ENCODE measurements around the gene PARP14. TPM values are rescaled to one million over a fixed set of nuclear protein-coding genes. Genes with fewer than 3 reads are reported as not detected.

The PARP14 gene
- total RNA-seq, 1 experiment from 2014 or later: 33.3 TPM

DNA sequence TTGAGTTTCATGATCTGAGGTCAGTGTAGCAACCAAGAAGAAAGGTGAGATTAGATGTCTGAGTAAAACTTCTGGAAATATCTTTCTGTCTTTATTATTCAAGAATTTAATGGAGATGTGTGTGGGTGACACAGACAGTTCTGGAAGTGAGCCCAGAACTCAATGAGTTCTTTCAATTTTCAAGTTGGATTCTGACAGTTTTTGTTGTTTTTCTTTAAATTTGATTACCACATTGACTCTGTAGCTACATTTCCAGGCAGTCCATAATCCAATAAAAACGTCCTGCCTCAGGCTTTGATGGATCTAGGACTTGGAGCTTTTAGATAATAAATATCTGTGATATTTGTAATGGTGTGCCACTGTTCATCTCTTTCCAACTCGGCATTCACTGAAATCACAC lies 3.9 kb upstream of the PARP14 start:
- BruUV-seq (replicated peaks): no TSS peak
- H3F3A ChIP-seq (ENCODE audit: insufficient read depth, low read depth): peaks cover 14% of the 10 kb centered on the region; the same call in 1 of the 2 replicates
- TF ChIP-seq, protein P1, sequence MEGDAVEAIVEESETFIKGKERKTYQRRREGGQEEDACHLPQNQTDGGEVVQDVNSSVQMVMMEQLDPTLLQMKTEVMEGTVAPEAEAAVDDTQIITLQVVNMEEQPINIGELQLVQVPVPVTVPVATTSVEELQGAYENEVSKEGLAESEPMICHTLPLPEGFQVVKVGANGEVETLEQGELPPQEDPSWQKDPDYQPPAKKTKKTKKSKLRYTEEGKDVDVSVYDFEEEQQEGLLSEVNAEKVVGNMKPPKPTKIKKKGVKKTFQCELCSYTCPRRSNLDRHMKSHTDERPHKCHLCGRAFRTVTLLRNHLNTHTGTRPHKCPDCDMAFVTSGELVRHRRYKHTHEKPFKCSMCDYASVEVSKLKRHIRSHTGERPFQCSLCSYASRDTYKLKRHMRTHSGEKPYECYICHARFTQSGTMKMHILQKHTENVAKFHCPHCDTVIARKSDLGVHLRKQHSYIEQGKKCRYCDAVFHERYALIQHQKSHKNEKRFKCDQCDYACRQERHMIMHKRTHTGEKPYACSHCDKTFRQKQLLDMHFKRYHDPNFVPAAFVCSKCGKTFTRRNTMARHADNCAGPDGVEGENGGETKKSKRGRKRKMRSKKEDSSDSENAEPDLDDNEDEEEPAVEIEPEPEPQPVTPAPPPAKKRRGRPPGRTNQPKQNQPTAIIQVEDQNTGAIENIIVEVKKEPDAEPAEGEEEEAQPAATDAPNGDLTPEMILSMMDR (conservative IDR thresholded peaks at IDR 0.05): no peak
- TF ChIP-seq EZH2 (IDR thresholded peaks at IDR 0.05; ENCODE audit: low read depth): no peak
- 0 out of 2 replicates have a peak, but pooled peaks cover 6% of the 10 kb centered on the region for H3K9me3 ChIP-seq (ENCODE audit: insufficient read depth, low read depth)
- no peaks in the 10 kb centered on the region for H4K20me1 ChIP-seq (ENCODE audit: insufficient read depth)
- no peak for DNase-seq
- no peak overlapping the region for H3K4me2 ChIP-seq
- no peaks in the 10 kb centered on the region for H3K9me2 ChIP-seq (ENCODE audit: insufficient read depth)
- no peak overlapping the region for H3K27ac ChIP-seq
- peaks cover 19% of the 10 kb centered on the region for H3K4me1 ChIP-seq (replicated peaks; ENCODE audit: insufficient read depth)
- POLR2A ChIA-PET (ENCODE audit: unreplicated experiment): interaction anchor here (0.7 kb wide), 1 partner anchor 355 kb away, joined by 5 read pairs; no protein-coding TSS in a partner anchor
- intact Hi-C loops (cut with micrococcal nuclease; ENCODE audit: unreplicated experiment): no loop called here
- no peak overlapping the region for H2AFZ ChIP-seq
- CTCF ChIA-PET: no interaction called here
- no peaks in the 10 kb centered on the region for H3K79me2 ChIP-seq (ENCODE audit: low read depth)
- no peak overlapping the region for H3K4me3 ChIP-seq
- H3K36me3 ChIP-seq (ENCODE audit: low read depth): no peaks in the 10 kb centered on the region
- no peaks in the 10 kb centered on the region for H3K27me3 ChIP-seq (ENCODE audit: insufficient read depth, low read depth)

DNA sequence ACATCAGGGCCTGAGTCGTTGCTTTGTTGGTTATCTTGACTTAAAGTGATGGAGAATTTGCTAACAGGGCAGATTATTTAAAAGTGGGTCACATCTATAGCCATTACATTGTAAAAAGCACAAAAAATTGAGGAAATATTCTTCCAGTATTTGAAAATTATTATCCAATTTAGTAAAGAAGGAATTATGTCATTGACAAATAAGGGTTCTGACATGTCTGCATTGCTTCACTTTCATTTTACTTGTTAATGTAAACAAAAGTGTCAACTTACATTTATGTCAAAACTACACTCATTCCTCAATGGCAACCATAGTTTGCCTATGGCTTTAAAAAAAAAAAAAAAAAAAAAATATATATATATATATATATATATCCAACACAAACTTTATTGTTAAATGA lies 3.4 kb upstream of the PARP14 start:
- Histone ChIP-seq H3K27ac (no peak overlapping the region), H3F3A (ENCODE audit: insufficient read depth, low read depth) (peaks cover 14% of the 10 kb centered on the region; the same call in 1 of the 2 replicates), H3K4me1 (replicated peaks; ENCODE audit: insufficient read depth) (peaks cover 23% of the 10 kb centered on the region), H3K27me3 (ENCODE audit: insufficient read depth, low read depth) (no peaks in the 10 kb centered on the region), H3K4me3 (no peak overlapping the region), H3K9me3 (ENCODE audit: insufficient read depth, low read depth) (0 out of 2 replicates have a peak, but pooled peaks cover 6% of the 10 kb centered on the region), H3K36me3 (ENCODE audit: low read depth) (no peaks in the 10 kb centered on the region), H3K9me2 (ENCODE audit: insufficient read depth) (no peaks in the 10 kb centered on the region), H3K4me2 (no peak overlapping the region), H4K20me1 (ENCODE audit: insufficient read depth) (no peaks in the 10 kb centered on the region), H3K79me2 (ENCODE audit: low read depth) (no peaks in the 10 kb centered on the region), H2AFZ (no peak overlapping the region)
- no peak for DNase-seq
- intact Hi-C loops (cut with micrococcal nuclease; ENCODE audit: unreplicated experiment): no loop called here
- ChIA-PET CTCF (no interaction called here), POLR2A (ENCODE audit: unreplicated experiment) (interaction anchor here (0.7 kb wide), 1 partner anchor 354 kb away, joined by 5 read pairs; no protein-coding TSS in a partner anchor)
- TF ChIP-seq, protein P1 (conservative IDR thresholded peaks at IDR 0.05): no peak
- TF ChIP-seq EZH2 (IDR thresholded peaks at IDR 0.05; ENCODE audit: low read depth): no peak
- no TSS peak for BruUV-seq (replicated peaks)

DNA sequence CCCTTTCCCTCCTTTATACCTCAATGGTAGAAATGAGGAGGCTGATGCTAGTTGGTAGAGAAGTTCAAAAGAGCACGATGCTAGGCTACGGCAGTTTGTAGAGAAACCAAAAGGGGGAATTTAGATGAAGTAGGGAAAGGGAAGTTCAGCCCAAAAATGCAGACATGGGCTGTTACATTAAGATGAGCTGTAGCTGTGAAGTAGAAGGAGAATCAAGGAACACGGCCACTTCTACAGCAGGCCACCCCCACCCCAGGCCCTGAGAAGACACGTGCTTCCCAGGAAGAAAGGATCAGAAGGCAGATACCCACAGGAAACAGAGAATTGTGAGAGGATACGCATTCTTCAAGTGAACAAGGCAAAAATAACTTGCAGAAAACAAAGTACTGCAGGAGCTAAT lies 2.1 kb upstream of the PARP14 start:
- peak overlapping the region; percentile 78; the same call in 1 of the 2 replicates for H2AFZ ChIP-seq
- BruUV-seq (replicated peaks): no TSS peak
- no peaks in the 10 kb centered on the region for H3K27me3 ChIP-seq (ENCODE audit: insufficient read depth, low read depth)
- ChIA-PET POLR2A (ENCODE audit: unreplicated experiment) (interaction anchor here (0.5 kb wide), 1 partner anchor 531 kb away, joined by 3 read pairs; no protein-coding TSS in a partner anchor), CTCF (interaction anchor here (0.6 to 1.9 kb wide), 6 partner anchors 90 to 286 kb away, joined by 3 to 6 read pairs (median 4); partner anchors contain the start of genes DTX3L and PARP9)
- no peaks in the 10 kb centered on the region for H3K36me3 ChIP-seq (ENCODE audit: low read depth)
- H3F3A ChIP-seq (ENCODE audit: insufficient read depth, low read depth): peaks cover 14% of the 10 kb centered on the region; the same call in 1 of the 2 replicates
- H3K9me2 ChIP-seq (ENCODE audit: insufficient read depth): no peaks in the 10 kb centered on the region
- H3K79me2 ChIP-seq (ENCODE audit: low read depth): no peaks in the 10 kb centered on the region
- no peaks in the 10 kb centered on the region for H4K20me1 ChIP-seq (ENCODE audit: insufficient read depth)
- DNase-seq: no peak
- H3K4me2 ChIP-seq: peak overlapping the region; percentile 94; the same call in 1 of the 2 replicates
- H3K4me3 ChIP-seq: no peak overlapping the region
- peaks cover 24% of the 10 kb centered on the region for H3K4me1 ChIP-seq (replicated peaks; ENCODE audit: insufficient read depth)
- no peak overlapping the region for H3K27ac ChIP-seq
- H3K9me3 ChIP-seq (ENCODE audit: insufficient read depth, low read depth): 0 out of 2 replicates have a peak, but pooled peaks cover 6% of the 10 kb centered on the region
- intact Hi-C loops (cut with micrococcal nuclease; ENCODE audit: unreplicated experiment): no loop called here
- no peak for TF ChIP-seq EZH2 (IDR thresholded peaks at IDR 0.05; ENCODE audit: low read depth)
- TF ChIP-seq, protein P1 (conservative IDR thresholded peaks at IDR 0.05): no peak

Data from PC-9 (cell line).